Muscle of leg (tissue), 11 donors: Measurements from ENCODE around the gene STIM2. TPM values are rescaled to one million over a fixed set of nuclear protein-coding genes. Genes with fewer than 3 reads are reported as not detected.
"Not testable (repeated sequence)": the region's sequence is repeated elsewhere in the genome, so short reads cannot be mapped to it uniquely, and the experiment has no call there.

ENCODE experiments used
- DNase-seq: peaks from one replicate; pipeline ENCODE4 v3.0.0; 2013
- H3K27ac ChIP-seq: one replicate; pipeline ENCODE4 v1.5.1; 2013; ENCODE audit warnings: mild to moderate bottlenecking, low read length, control low read depth
- H3K27me3 ChIP-seq: one replicate; pipeline ENCODE4 v1.6.1; 2013; ENCODE audit warnings: low read length; ENCODE audit not compliant: control insufficient read depth, insufficient read depth
- H3K36me3 ChIP-seq: one replicate; pipeline ENCODE4 v1.6.1; 2013; ENCODE audit warnings: low read length; ENCODE audit not compliant: control insufficient read depth, insufficient read depth
- H3K4me1 ChIP-seq: one replicate; pipeline ENCODE4 v1.6.1; 2013; ENCODE audit warnings: low read length; ENCODE audit not compliant: control insufficient read depth, insufficient read depth
- H3K4me3 ChIP-seq: one replicate; pipeline ENCODE4 v1.5.1; 2013; ENCODE audit warnings: low read length, control low read depth
- H3K9me3 ChIP-seq: replicated peaks from 2 replicates; pipeline ENCODE4 v1.6.1; 2013; ENCODE audit warnings: low read depth, low read length; ENCODE audit not compliant: control insufficient read depth
- WGBS: methylation state at CpG from one replicate; pipeline ENCODE4 v1.1.5; 2013; ENCODE audit warnings: missing lambda C conversion rate; ENCODE audit not compliant: insufficient coverage; 5-methylcytosine and 5-hydroxymethylcytosine counted together
- polyA plus RNA-seq, 8 donors: library from polyadenylated mRNA; unstranded; fragments of 120-200 nt; gene quantifications; one replicate each; pipeline versions ENCODE4 v1.2.1 to v1.2.3, GENCODE V29; 2013; ENCODE audit warnings: inconsistent platforms in 1 of 8, low replicate concordance in 1 of 8; ENCODE audit not compliant: insufficient read length in 8 of 8, insufficient read depth in 1 of 8
- total RNA-seq: library from RNA; stranded (reverse); fragments of 120-200 nt; gene quantifications from one replicate; pipeline ENCODE4 v1.2.4, GENCODE V29; 2013

Gene STIM2
- total and polyA plus RNA-seq, 9 donors = 39.7 to 56.9 (median 46.6) TPM

- not testable (repeated sequence) for DNase-seq, H3K9me3 ChIP-seq, H3K27ac ChIP-seq, H3K27me3 ChIP-seq, H3K4me3 ChIP-seq, H3K36me3 ChIP-seq, H3K4me1 ChIP-seq
- no CpG with 5 or more reads among the region's 3 CpGs for WGBS
Measured at GRCh38 chr4:27035127-27035526, 174.5 kb downstream of the STIM2 start.

GRCh38 chr4:27040356-27040755 is 179.7 kb downstream of the STIM2 start:
- Histone ChIP-seq H3K4me1 (no peaks in the 10 kb centered on the region), H3K4me3 (no peak overlapping the region), H3K36me3 (no peaks in the 10 kb centered on the region), H3K27me3 (no peaks in the 10 kb centered on the region), H3K9me3 (peaks cover 3% of the 10 kb centered on the region), H3K27ac (no peak overlapping the region)
- DNase-seq = no peak
- WGBS = 72% methylated on average over 6 of the region's 6 CpGs

- DNase-seq = no peak
- Histone ChIP-seq H3K4me3 (no peak overlapping the region), H3K9me3 (peaks cover 3% of the 10 kb centered on the region), H3K27ac (no peak overlapping the region), H3K4me1 (no peaks in the 10 kb centered on the region), H3K36me3 (no peaks in the 10 kb centered on the region), H3K27me3 (no peaks in the 10 kb centered on the region)
- 88% methylated on average over 2 of the region's 2 CpGs for WGBS
Measured at GRCh38 chr4:27042411-27042810, 181.8 kb downstream of the STIM2 start.

GRCh38 chr4:27043200-27043599 is 182.6 kb downstream of the STIM2 start:
- Histone ChIP-seq H3K9me3 (peaks cover 3% of the 10 kb centered on the region), H3K4me3 (no peak overlapping the region), H3K36me3 (no peaks in the 10 kb centered on the region), H3K27ac (no peak overlapping the region), H3K27me3 (no peaks in the 10 kb centered on the region), H3K4me1 (no peaks in the 10 kb centered on the region)
- no peak for DNase-seq
- WGBS = 60% methylated on average over 1 of the region's 1 CpG

- Histone ChIP-seq H3K4me3 (no peak overlapping the region), H3K4me1 (no peaks in the 10 kb centered on the region), H3K9me3 (peaks cover 3% of the 10 kb centered on the region), H3K36me3 (no peaks in the 10 kb centered on the region), H3K27me3 (peaks cover 7% of the 10 kb centered on the region), H3K27ac (no peak overlapping the region)
- 57% methylated on average over 1 of the region's 1 CpG for WGBS
- no peak for DNase-seq
Measured at GRCh38 chr4:27046851-27047250, 186.2 kb downstream of the STIM2 start.

GRCh38 chr4:27048429-27049238 is 188.0 kb downstream of the STIM2 start:
- Histone ChIP-seq H3K27ac (no peak overlapping the region), H3K36me3 (no peaks in the 10 kb centered on the region), H3K4me3 (peak overlapping the region; percentile 9), H3K4me1 (no peaks in the 10 kb centered on the region), H3K27me3 (peaks cover 7% of the 10 kb centered on the region), H3K9me3 (peaks cover 2% of the 10 kb centered on the region)
- peak; percentile 45 for DNase-seq
- WGBS = no CpG with 5 or more reads among the region's 19 CpGs

- Histone ChIP-seq H3K4me3 (no peak overlapping the region), H3K36me3 (no peaks in the 10 kb centered on the region), H3K27ac (no peak overlapping the region), H3K9me3 (no peaks in the 10 kb centered on the region), H3K27me3 (peaks cover 7% of the 10 kb centered on the region), H3K4me1 (no peaks in the 10 kb centered on the region)
- DNase-seq = no peak
- WGBS = 64% methylated on average over 4 of the region's 8 CpGs
Measured at GRCh38 chr4:27049239-27049829, 188.7 kb downstream of the STIM2 start.

- DNase-seq = no peak
- no peaks in the 10 kb centered on the region for H3K36me3 ChIP-seq
- H3K4me3 ChIP-seq = no peak overlapping the region
- no peaks in the 10 kb centered on the region for H3K9me3 ChIP-seq
- H3K4me1 ChIP-seq = no peaks in the 10 kb centered on the region
- 84% methylated on average over 3 of the region's 3 CpGs for WGBS
- H3K27ac ChIP-seq = no peak overlapping the region
- H3K27me3 ChIP-seq = peaks cover 7% of the 10 kb centered on the region
Measured at GRCh38 chr4:27050731-27051130, 190.1 kb downstream of the STIM2 start.

GRCh38 chr4:27055221-27055760 is 194.7 kb downstream of the STIM2 start:
- Histone ChIP-seq H3K27me3 (no peaks in the 10 kb centered on the region), H3K4me3 (no peak overlapping the region), H3K9me3 (no peaks in the 10 kb centered on the region), H3K4me1 (no peaks in the 10 kb centered on the region), H3K36me3 (no peaks in the 10 kb centered on the region), H3K27ac (no peak overlapping the region)
- DNase-seq = no peak
- WGBS = 88% methylated on average over 2 of the region's 3 CpGs

GRCh38 chr4:27056281-27056680 is 195.6 kb downstream of the STIM2 start:
- Histone ChIP-seq H3K4me3 (no peak overlapping the region), H3K27ac (no peak overlapping the region), H3K9me3 (no peaks in the 10 kb centered on the region), H3K4me1 (no peaks in the 10 kb centered on the region), H3K36me3 (no peaks in the 10 kb centered on the region), H3K27me3 (no peaks in the 10 kb centered on the region)
- 88% methylated on average over 15 of the region's 16 CpGs for WGBS
- no peak for DNase-seq
